Measurements from ENCODE around the gene TTPAL.

DNA sequence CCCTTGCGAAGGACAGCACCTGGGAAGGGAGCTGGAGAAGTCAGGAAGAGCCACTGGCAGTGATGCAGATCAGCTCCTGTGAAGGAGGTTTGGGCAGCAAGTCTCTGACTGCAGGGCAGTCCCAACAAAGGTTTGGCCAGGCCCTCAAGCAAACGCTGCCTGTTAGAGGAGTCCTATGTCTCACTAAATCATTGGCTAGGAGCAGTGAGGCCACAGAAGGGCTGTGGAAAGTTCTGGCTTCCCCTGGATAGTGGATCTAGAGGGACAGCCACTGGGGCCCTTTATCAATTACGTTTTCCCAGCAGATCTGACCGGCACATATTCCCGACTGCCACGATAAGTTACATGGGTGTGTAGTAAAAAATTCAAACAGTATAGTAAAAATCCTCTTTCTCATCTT is 2.5 kb downstream of the TTPAL start:
- TF ChIP-seq, protein P1, sequence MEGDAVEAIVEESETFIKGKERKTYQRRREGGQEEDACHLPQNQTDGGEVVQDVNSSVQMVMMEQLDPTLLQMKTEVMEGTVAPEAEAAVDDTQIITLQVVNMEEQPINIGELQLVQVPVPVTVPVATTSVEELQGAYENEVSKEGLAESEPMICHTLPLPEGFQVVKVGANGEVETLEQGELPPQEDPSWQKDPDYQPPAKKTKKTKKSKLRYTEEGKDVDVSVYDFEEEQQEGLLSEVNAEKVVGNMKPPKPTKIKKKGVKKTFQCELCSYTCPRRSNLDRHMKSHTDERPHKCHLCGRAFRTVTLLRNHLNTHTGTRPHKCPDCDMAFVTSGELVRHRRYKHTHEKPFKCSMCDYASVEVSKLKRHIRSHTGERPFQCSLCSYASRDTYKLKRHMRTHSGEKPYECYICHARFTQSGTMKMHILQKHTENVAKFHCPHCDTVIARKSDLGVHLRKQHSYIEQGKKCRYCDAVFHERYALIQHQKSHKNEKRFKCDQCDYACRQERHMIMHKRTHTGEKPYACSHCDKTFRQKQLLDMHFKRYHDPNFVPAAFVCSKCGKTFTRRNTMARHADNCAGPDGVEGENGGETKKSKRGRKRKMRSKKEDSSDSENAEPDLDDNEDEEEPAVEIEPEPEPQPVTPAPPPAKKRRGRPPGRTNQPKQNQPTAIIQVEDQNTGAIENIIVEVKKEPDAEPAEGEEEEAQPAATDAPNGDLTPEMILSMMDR (IDR thresholded peaks at IDR 0.05), result no peak
- TF ChIP-seq POLR2A (IDR thresholded peaks at IDR 0.05), result no peak
